Mesenchymal stem cell (in vitro differentiated cells and primary cell): ENCODE results near the gene C2CD3.

Experiments used
- DNase-seq: peaks from one replicate; pipeline ENCODE4 v3.0.0-alpha.2; 2013
- H2AFZ ChIP-seq: one replicate; pipeline ENCODE4 v1.6.1; 2013; ENCODE audit warnings: low read depth, mild to moderate bottlenecking, control low read depth, inconsistent platforms, low read length, moderate library complexity
- H2AK5ac ChIP-seq: 2 replicates; pipeline ENCODE4 v1.6.1; 2013; ENCODE audit warnings: low read length, moderate library complexity, mild to moderate bottlenecking, inconsistent platforms; ENCODE audit not compliant: severe bottlenecking
- H2BK120ac ChIP-seq: one replicate; pipeline ENCODE4 v1.6.1; 2013; ENCODE audit warnings: low read depth, mild to moderate bottlenecking, inconsistent platforms, low read length, moderate library complexity
- H2BK12ac ChIP-seq, 2 experiments: one replicate each; pipeline ENCODE4 v1.6.1; 2013; ENCODE audit warnings: inconsistent platforms in 2 of 2, low read length in 2 of 2, mild to moderate bottlenecking in 2 of 2, moderate library complexity in 2 of 2, control low read depth in 1 of 2
- H2BK15ac ChIP-seq: one replicate; pipeline ENCODE4 v1.6.1; 2013; ENCODE audit warnings: mild to moderate bottlenecking, low read depth, inconsistent platforms; ENCODE audit not compliant: poor library complexity, severe bottlenecking
- H2BK5ac ChIP-seq: 2 replicates; pipeline ENCODE4 v1.6.1; 2013; ENCODE audit warnings: low read depth, mild to moderate bottlenecking, low read length, control low read depth, inconsistent platforms; ENCODE audit not compliant: poor library complexity, severe bottlenecking
- H3K14ac ChIP-seq, 2 experiments: one replicate each; pipeline ENCODE4 v1.6.1; 2013; ENCODE audit warnings: inconsistent platforms in 2 of 2, low read length in 2 of 2, control low read depth in 1 of 2, mild to moderate bottlenecking in 1 of 2, moderate library complexity in 1 of 2
- H3K18ac ChIP-seq, 2 experiments: one replicate each; pipeline ENCODE4 v1.6.1; 2013; ENCODE audit warnings: inconsistent platforms in 2 of 2, low read length in 2 of 2, control low read depth in 1 of 2, low read depth in 1 of 2, mild to moderate bottlenecking in 1 of 2
- H3K23ac ChIP-seq, 2 experiments: one replicate each; pipeline ENCODE4 v1.6.1; 2013; ENCODE audit warnings: inconsistent platforms in 2 of 2, low read length in 2 of 2, mild to moderate bottlenecking in 2 of 2, moderate library complexity in 2 of 2, control low read depth in 1 of 2
- H3K27ac ChIP-seq: 2 replicates; pipeline ENCODE4 v1.5.1; 2013; ENCODE audit warnings: mild to moderate bottlenecking, moderate library complexity, low read length, control low read depth, inconsistent platforms; ENCODE audit not compliant: poor library complexity, severe bottlenecking
- H3K27me3 ChIP-seq, 2 experiments: 2 replicates each; pipeline versions ENCODE4 v1.6.1 to v1.7.0; 2013; ENCODE audit warnings: low read length in 2 of 2, mild to moderate bottlenecking in 2 of 2, moderate library complexity in 2 of 2, control low read depth in 1 of 2, inconsistent platforms in 1 of 2; ENCODE audit not compliant: control insufficient read depth in 1 of 2, insufficient read depth in 1 of 2
- H3K36me3 ChIP-seq, 2 experiments: 2 replicates each; pipeline versions ENCODE4 v1.6.1 to v1.7.0; 2013; ENCODE audit warnings: low read length in 2 of 2, control low read depth in 1 of 2, inconsistent platforms in 1 of 2, low read depth in 1 of 2, mild to moderate bottlenecking in 1 of 2; ENCODE audit not compliant: insufficient read depth in 2 of 2, control insufficient read depth in 1 of 2
- H3K4ac ChIP-seq, 2 experiments: one replicate each; pipeline ENCODE4 v1.6.1; 2013; ENCODE audit warnings: inconsistent platforms in 2 of 2, low read length in 2 of 2, mild to moderate bottlenecking in 2 of 2, moderate library complexity in 2 of 2, control low read depth in 1 of 2, low read depth in 1 of 2
- H3K4me1 ChIP-seq: 2 replicates; pipeline ENCODE4 v1.6.1; 2013; ENCODE audit warnings: low read depth, low read length, control low read depth; ENCODE audit not compliant: control insufficient read depth, insufficient read depth
- H3K4me2 ChIP-seq: 2 replicates; pipeline ENCODE4 v1.6.1; 2013; ENCODE audit warnings: low read length, mild to moderate bottlenecking, inconsistent platforms; ENCODE audit not compliant: poor library complexity, severe bottlenecking
- H3K4me3 ChIP-seq, 2 experiments: 2 replicates each; pipeline versions ENCODE4 v1.5.1 to v1.7.0; 2013; ENCODE audit warnings: low read length in 2 of 2, mild to moderate bottlenecking in 2 of 2, control low read depth in 1 of 2, low read depth in 1 of 2; ENCODE audit not compliant: insufficient read depth in 1 of 2
- H3K79me1 ChIP-seq: replicated peaks from 2 replicates; pipeline ENCODE4 v1.6.1; 2013; ENCODE audit warnings: mild to moderate bottlenecking, control low read depth, low read length, inconsistent platforms; ENCODE audit not compliant: poor library complexity, severe bottlenecking
- H3K9ac ChIP-seq: 2 replicates; pipeline ENCODE4 v1.7.0; 2013; ENCODE audit warnings: mild to moderate bottlenecking, low read length, moderate library complexity
- H3K9me3 ChIP-seq: 2 replicates; pipeline ENCODE4 v1.7.0; 2013; ENCODE audit warnings: mild to moderate bottlenecking, low read length; ENCODE audit not compliant: control insufficient read depth
- H4K8ac ChIP-seq: one replicate; pipeline ENCODE4 v1.6.1; 2013; ENCODE audit warnings: inconsistent platforms, mild to moderate bottlenecking, low read length, moderate library complexity
- H4K91ac ChIP-seq: one replicate; pipeline ENCODE4 v1.6.1; 2013; ENCODE audit warnings: mild to moderate bottlenecking, low read length, inconsistent platforms
- WGBS: methylation state at CpG from one replicate; pipeline ENCODE4 v1.1.7; 2013; ENCODE audit warnings: mixed read lengths; 5-methylcytosine and 5-hydroxymethylcytosine counted together

The C2CD3 gene

DNA sequence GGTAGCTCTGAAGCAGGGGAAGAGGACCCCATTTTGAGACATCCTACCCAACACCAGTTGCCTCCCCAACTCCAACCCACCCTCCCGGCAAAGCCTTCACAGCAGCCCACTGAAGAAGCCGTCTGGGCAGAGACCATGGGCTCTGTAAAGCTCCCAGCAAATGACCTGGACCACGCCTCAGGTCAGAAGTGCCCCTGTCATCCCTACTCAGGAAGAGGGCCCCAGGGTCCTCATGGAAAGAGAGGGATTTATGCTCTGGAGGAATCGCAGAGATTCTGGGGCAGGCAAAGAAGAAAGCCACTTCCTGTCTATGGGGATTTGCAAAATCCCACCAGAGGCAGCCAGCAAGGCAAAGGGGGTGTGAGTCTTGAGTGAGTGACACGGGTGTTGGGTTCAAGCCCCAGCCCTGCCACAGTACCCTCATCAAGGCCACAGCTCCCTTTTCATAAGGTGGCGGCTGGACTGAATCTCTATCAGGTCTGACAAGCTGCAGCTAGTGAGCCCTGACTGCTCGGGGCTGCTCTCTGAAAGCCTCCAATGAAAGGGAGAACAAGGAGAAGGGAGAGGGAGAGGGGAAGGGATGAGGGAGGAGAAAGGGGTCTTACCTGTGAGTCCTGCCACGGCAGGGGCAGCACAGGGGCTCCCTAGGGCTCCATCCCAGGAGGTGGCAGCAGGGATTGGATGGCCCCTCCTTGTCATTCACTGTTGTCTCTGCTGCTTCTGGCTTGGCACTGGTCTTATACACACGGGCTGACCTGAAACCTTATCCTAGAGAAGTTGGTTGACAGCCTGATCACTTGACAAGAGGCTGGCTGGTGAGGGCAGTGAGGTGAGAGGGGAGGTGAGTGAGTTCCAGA, 162.2 kb downstream of the C2CD3 start, which contains the start of gene UCP3:
Gene UCP3 (minus strand): TSS at position 713 of the 857 bp plus-strand sequence. CDS start 2,043 bp downstream, outside the sequence.
- peak within 1 kb of the TSS; percentile 44 for H2BK15ac ChIP-seq
- no peak within 1 kb of the TSS for H3K4me2 ChIP-seq
- peaks cover 20 to 59% of the 10 kb centered on the region in 2 experiments for H3K36me3 ChIP-seq
- H3K9me3 ChIP-seq: no peaks in the 10 kb centered on the region
- H4K91ac ChIP-seq: peak within 1 kb of the TSS; percentile 43
- H2BK5ac ChIP-seq: no peak within 1 kb of the TSS
- H3K9ac ChIP-seq: no peak within 1 kb of the TSS
- no peak for DNase-seq
- H2AK5ac ChIP-seq: no peak within 1 kb of the TSS
- H3K79me1 ChIP-seq: no peaks in the 10 kb centered on the region
- H3K4ac ChIP-seq: peak within 1 kb of the TSS in 1 of 2 experiments; percentile 24
- no peak within 1 kb of the TSS for H3K4me3 ChIP-seq
- H3K23ac ChIP-seq: no peak within 1 kb of the TSS
- no peaks in the 10 kb centered on the region for H3K27me3 ChIP-seq
- H2BK12ac ChIP-seq: peak within 1 kb of the TSS in 1 of 2 experiments; percentile 59
- H2AFZ ChIP-seq: no peak within 1 kb of the TSS
- peak within 1 kb of the TSS in 1 of 2 experiments; percentile 33 for H3K18ac ChIP-seq
- H2BK120ac ChIP-seq: no peak within 1 kb of the TSS
- 72% methylated on average over 9 of the region's 9 CpGs for WGBS
- H4K8ac ChIP-seq: peak within 1 kb of the TSS; percentile 21
- no peaks in the 10 kb centered on the region for H3K4me1 ChIP-seq
- no peak within 1 kb of the TSS for H3K27ac ChIP-seq
- no peak within 1 kb of the TSS for H3K14ac ChIP-seq

- Histone ChIP-seq H3K79me1 (no peaks in the 10 kb centered on the region), H3K4me2 (no peak overlapping the region), H3K36me3 (peaks cover 20 to 55% of the 10 kb centered on the region in 2 experiments), H3K9me3 (no peaks in the 10 kb centered on the region), H2BK5ac (no peak overlapping the region), H2BK12ac (no peak overlapping the region), H3K4me3 (no peak overlapping the region), H3K27ac (no peak overlapping the region), H2AK5ac (no peak overlapping the region), H4K8ac (no peak overlapping the region), H3K18ac (no peak overlapping the region), H2AFZ (no peak overlapping the region), H2BK120ac (no peak overlapping the region), H3K4me1 (no peaks in the 10 kb centered on the region), H3K27me3 (no peaks in the 10 kb centered on the region), H3K9ac (no peak overlapping the region), H2BK15ac (no peak overlapping the region), H4K91ac (no peak overlapping the region), H3K4ac (no peak overlapping the region), H3K23ac (no peak overlapping the region), H3K14ac (no peak overlapping the region)
- WGBS: 89% methylated on average over 5 of the region's 6 CpGs
- no peak for DNase-seq
Measured at GRCh38 chr11:74007691-74008372, 163.0 kb downstream of the C2CD3 start.

DNA sequence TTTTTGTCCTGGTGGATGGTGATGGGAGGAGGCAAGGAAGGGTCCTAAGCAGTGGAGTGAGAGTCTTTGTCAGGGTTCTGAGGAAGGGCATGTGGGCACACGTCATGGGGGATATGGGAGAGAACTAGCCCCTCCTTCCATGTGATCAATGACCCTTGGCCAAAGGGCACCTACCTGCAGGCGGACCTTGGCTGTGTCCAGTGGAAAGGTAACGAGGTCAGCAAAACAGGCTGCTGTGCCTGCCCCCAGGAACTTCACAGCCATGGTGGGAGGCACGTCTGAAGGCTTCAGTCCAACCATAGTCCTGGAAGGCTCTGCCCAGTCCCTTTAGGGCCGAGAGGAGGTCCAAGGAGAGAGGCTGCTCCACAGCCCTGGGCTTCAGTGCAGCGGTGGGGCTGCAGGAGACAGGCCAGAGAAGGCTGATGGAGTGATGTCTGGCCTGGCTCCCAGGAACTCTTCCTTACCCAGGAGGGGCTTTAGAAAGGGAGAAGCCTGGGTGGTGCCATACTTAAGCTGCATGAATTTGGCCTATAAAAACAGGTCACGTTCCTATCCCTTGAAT, 164.0 kb downstream of the C2CD3 start:
- no peak overlapping the region for H3K14ac ChIP-seq
- H2AK5ac ChIP-seq: no peak overlapping the region
- no peak overlapping the region for H3K23ac ChIP-seq
- H3K18ac ChIP-seq: no peak overlapping the region
- WGBS: 93% methylated on average over 7 of the region's 7 CpGs
- H2BK5ac ChIP-seq: no peak overlapping the region
- no peak overlapping the region for H2AFZ ChIP-seq
- no peak overlapping the region for H3K4ac ChIP-seq
- H3K27ac ChIP-seq: no peak overlapping the region
- no peaks in the 10 kb centered on the region for H3K79me1 ChIP-seq
- H2BK12ac ChIP-seq: no peak overlapping the region
- H2BK120ac ChIP-seq: no peak overlapping the region
- H3K9me3 ChIP-seq: no peaks in the 10 kb centered on the region
- H4K91ac ChIP-seq: no peak overlapping the region
- H3K36me3 ChIP-seq: peaks cover 22 to 51% of the 10 kb centered on the region in 2 experiments
- DNase-seq: no peak
- H3K4me3 ChIP-seq: no peak overlapping the region
- H4K8ac ChIP-seq: no peak overlapping the region
- no peak overlapping the region for H3K9ac ChIP-seq
- H3K27me3 ChIP-seq: no peaks in the 10 kb centered on the region
- no peak overlapping the region for H2BK15ac ChIP-seq
- no peak overlapping the region for H3K4me2 ChIP-seq
- no peaks in the 10 kb centered on the region for H3K4me1 ChIP-seq
